Erythroblast (primary cell): ENCODE data around the gene PPP1R15B.

Experiments used
- DNase-seq, 2 experiments: peaks; one replicate each; lab custom pipeline; 2025; lab: John Stamatoyannopoulos, UW
- GATA1 ChIP-seq: IDR thresholded peaks from 2 replicates; pipeline ENCODE4 v1.6.1; 2011; ENCODE audit warnings: low read depth, mild to moderate bottlenecking, control low read depth, low read length, moderate library complexity
- POLR2A ChIP-seq: IDR thresholded peaks from 2 replicates; pipeline ENCODE4 v1.6.1; 2011; ENCODE audit warnings: mild to moderate bottlenecking, low read length

PPP1R15B gene

GRCh38 chr1:204385727-204386126 is 25.9 kb downstream of the PPP1R15B start:
- TF ChIP-seq GATA1 (no peak), POLR2A (no peak)
- no peak for DNase-seq

- TF ChIP-seq POLR2A (no peak), GATA1 (no peak)
- DNase-seq = no peak
Measured at GRCh38 chr1:204384636-204385352, 26.8 kb downstream of the PPP1R15B start.

GRCh38 chr1:204383163-204383904 is 28.3 kb downstream of the PPP1R15B start:
- DNase-seq = peak; percentile 13 to 17
- TF ChIP-seq GATA1 (no peak), POLR2A (no peak)

GRCh38 chr1:204382714-204383083 is 28.9 kb downstream of the PPP1R15B start:
- no peak for TF ChIP-seq GATA1
- TF ChIP-seq POLR2A = no peak
- no peak for DNase-seq

GRCh38 chr1:204380293-204380831 is 31.3 kb downstream of the PPP1R15B start:
- DNase-seq = no peak

GRCh38 chr1:204377800-204378668 is 33.6 kb downstream of the PPP1R15B start:
- DNase-seq = no peak
- TF ChIP-seq POLR2A (no peak), GATA1 (no peak)

More at GRCh38 chr1:204380293-204380831, 31.3 kb downstream of the PPP1R15B start:
- TF ChIP-seq GATA1 = no peak
- TF ChIP-seq POLR2A = no peak

GRCh38 chr1:204376919-204377799 is 34.5 kb downstream of the PPP1R15B start:
- DNase-seq = no peak
- TF ChIP-seq POLR2A = no peak
- TF ChIP-seq GATA1 = no peak

- DNase-seq = no peak
- TF ChIP-seq GATA1 (no peak), POLR2A (no peak)
Measured at GRCh38 chr1:204376465-204376864, 35.2 kb downstream of the PPP1R15B start.

- no peak for TF ChIP-seq POLR2A
- TF ChIP-seq GATA1 = no peak
- DNase-seq = no peak
Measured at GRCh38 chr1:204373911-204374310, 37.7 kb downstream of the PPP1R15B start.

- TF ChIP-seq GATA1 (no peak), POLR2A (no peak)
- no peak for DNase-seq
Measured at GRCh38 chr1:204370176-204370575, 41.4 kb downstream of the PPP1R15B start.

- TF ChIP-seq GATA1 = no peak
- no peak for TF ChIP-seq POLR2A
- DNase-seq = no peak
Measured at GRCh38 chr1:204368996-204369726, 42.5 kb downstream of the PPP1R15B start.

- no peak for DNase-seq
Measured at GRCh38 chr1:204367956-204368355, 43.7 kb downstream of the PPP1R15B start.

More at GRCh38 chr1:204367956-204368355, 43.7 kb downstream of the PPP1R15B start:
- no peak for TF ChIP-seq GATA1
